HCT116 (cell line): ENCODE results near the gene PRAME. TPM values are rescaled to one million over a fixed set of nuclear protein-coding genes. Genes with fewer than 3 reads are reported as not detected.

Experiments
- ATAC-seq: fragments of 200-7000 bp; cut with Tn5 transposase; 2 replicates; pipeline ENCODE4 v1.9.1; 2020; ENCODE audit warnings: mild to moderate bottlenecking, moderate library complexity
- BruUV-seq: library from RNA; stranded (reverse); fragments of 400-500 nt; replicated peaks from 2 replicates; lab custom pipeline; 2021; lab: Mats Ljungman, UMichigan
- CTCF ChIA-PET: fragments of 300-600 bp; sonication (Branson Sonifier 250); formaldehyde crosslinking; loops from one replicate; lab custom pipeline; 2021; ENCODE audit warnings: antibody characterized with exemption; lab: Charles Lee
- POLR2A ChIA-PET: fragments of 300-600, 350-600 bp; sonication (Branson Sonifier 250); formaldehyde crosslinking; loops from one replicate; lab custom pipeline; 2021; ENCODE audit warnings: antibody characterized with exemption; lab: Charles Lee
- RAD21 ChIA-PET, 2 experiments: fragments of 300-600 bp; sonication (Branson Sonifier 250); formaldehyde crosslinking; loops; one replicate each; lab custom pipeline; 2023; ENCODE audit warnings: low total read pairs in 2 of 2; ENCODE audit not compliant: uncharacterized antibody in 2 of 2, unreplicated experiment in 2 of 2, low non-redundant PET in 1 of 2; lab: Charles Lee
- DNase-seq: peaks from one replicate; pipeline ENCODE4 v3.0.0-alpha.2; 2010; ENCODE audit warnings: low read depth, low spot score
- H2AFZ ChIP-seq: fragments of 200-600 bp; shearing (Covaris generic), sonication (generic); 2 replicates; pipeline ENCODE4 v1.6.1; 2017; ENCODE audit warnings: low read depth, mixed run types, mixed read lengths, antibody characterized with exemption, low read length; ENCODE audit not compliant: poor library complexity, severe bottlenecking
- H3K27ac ChIP-seq: 2 replicates; pipeline ENCODE4 v1.5.1; 2012; ENCODE audit warnings: low read depth, low read length
- H3K27me3 ChIP-seq: fragments of 200-600 bp; sonication (generic); 2 replicates; pipeline ENCODE4 v1.6.1; 2016; ENCODE audit warnings: mixed run types, low read length, mixed read lengths; ENCODE audit not compliant: insufficient read depth
- H3K36me3 ChIP-seq, 2 experiments: fragments of 200-500 bp in 1 of 2; fragments of 200-600 bp in 1 of 2; sonication (Bioruptor generic) in 1 of 2; sonication (generic) in 1 of 2; 2 replicates each; pipeline versions ENCODE4 v1.5.1 to v1.6.1; 2014 to 2016; ENCODE audit warnings: low read length in 2 of 2, inconsistent platforms in 1 of 2, mixed read lengths in 1 of 2, mixed run types in 1 of 2; ENCODE audit not compliant: insufficient read depth in 2 of 2, control insufficient read depth in 1 of 2
- H3K4me1 ChIP-seq, 2 experiments: fragments of 200-600 bp in 1 of 2; sonication (generic) in 1 of 2; 2 replicates each; pipeline versions ENCODE4 v1.5.1 to v1.6.1; 2012 to 2017; ENCODE audit warnings: low read length in 2 of 2, inconsistent platforms in 1 of 2, mild to moderate bottlenecking in 1 of 2, mixed read lengths in 1 of 2, mixed run types in 1 of 2, moderate library complexity in 1 of 2; ENCODE audit not compliant: insufficient read depth in 2 of 2, control insufficient read depth in 1 of 2
- H3K4me2 ChIP-seq: fragments of 200-600 bp; sonication (generic); 2 replicates; pipeline ENCODE4 v1.6.1; 2017; ENCODE audit warnings: mixed run types, low read length, mixed read lengths
- H3K4me3 ChIP-seq, 2 experiments: fragments of 200-600 bp in 1 of 2; sonication (generic) in 1 of 2; replicated peaks in 1 of 2; 2 replicates each; pipeline ENCODE4 v1.5.1; 2011 to 2016; ENCODE audit warnings: low read length in 2 of 2, control low read depth in 1 of 2, low read depth in 1 of 2, mild to moderate bottlenecking in 1 of 2, mixed read lengths in 1 of 2, mixed run types in 1 of 2
- H3K79me2 ChIP-seq: fragments of 200-600 bp; sonication (generic); 2 replicates; pipeline ENCODE4 v1.6.1; 2017; ENCODE audit warnings: mild to moderate bottlenecking, mixed run types, low read length, moderate library complexity, mixed read lengths; ENCODE audit not compliant: insufficient read depth
- H3K9ac ChIP-seq: fragments of 200-600 bp; sonication (generic); 2 replicates; pipeline ENCODE4 v1.6.1; 2016; ENCODE audit warnings: low read length, mixed read lengths
- H3K9me2 ChIP-seq: fragments of 200-600 bp; sonication (generic), shearing (Covaris generic); 2 replicates; pipeline ENCODE4 v1.6.1; 2017; ENCODE audit warnings: mixed run types, mild to moderate bottlenecking, moderate library complexity; ENCODE audit not compliant: insufficient read depth
- H3K9me3 ChIP-seq, 2 experiments: fragments of 200-500 bp in 1 of 2; fragments of 200-600 bp in 1 of 2; sonication (Bioruptor generic) in 1 of 2; sonication (generic) in 1 of 2; 2 replicates each; pipeline ENCODE4 v1.6.1; 2014 to 2017; ENCODE audit warnings: low read length in 2 of 2, mixed read lengths in 2 of 2, inconsistent platforms in 1 of 2, low read depth in 1 of 2, mild to moderate bottlenecking in 1 of 2, mixed run types in 1 of 2, moderate library complexity in 1 of 2; ENCODE audit not compliant: control insufficient read depth in 1 of 2, insufficient read depth in 1 of 2
- H4K20me1 ChIP-seq: fragments of 200-600 bp; sonication (generic), shearing (Covaris generic); 2 replicates; pipeline ENCODE4 v1.6.1; 2017; ENCODE audit warnings: mixed run types, mild to moderate bottlenecking, moderate library complexity; ENCODE audit not compliant: insufficient read depth
- CEBPB ChIP-seq: IDR thresholded peaks from 2 replicates; pipeline ENCODE4 v1.6.1; 2012; ENCODE audit warnings: low read depth
- CTCF ChIP-seq, 3 experiments: fragments of 200-600 bp in 1 of 3; sonication (generic) in 1 of 3; IDR thresholded peaks in 2 of 3; conservative IDR thresholded peaks in 1 of 3; 2 replicates each; pipeline ENCODE4 v1.5.1; 2012 to 2017; ENCODE audit warnings: low read depth in 2 of 3, low read length in 2 of 3, antibody characterized with exemption in 1 of 3, borderline replicate concordance in 1 of 3, control low read depth in 1 of 3, mild to moderate bottlenecking in 1 of 3, mixed read lengths in 1 of 3, mixed run types in 1 of 3, moderate library complexity in 1 of 3; ENCODE audit not compliant: insufficient read depth in 1 of 3
- EZH2phosphoT487 ChIP-seq: fragments of 200-600 bp; IDR thresholded peaks from 2 replicates; pipeline ENCODE4 v1.6.1; 2018; ENCODE audit warnings: antibody characterized with exemption, borderline replicate concordance
- POLR2AphosphoS5 ChIP-seq: IDR thresholded peaks from 2 replicates; pipeline ENCODE4 v1.6.1; 2011; ENCODE audit warnings: mild to moderate bottlenecking, low read depth, low read length, moderate library complexity
- RAD21 ChIP-seq: IDR thresholded peaks from 2 replicates; pipeline ENCODE4 v1.6.1; 2012; ENCODE audit warnings: low read depth, mild to moderate bottlenecking
- REST ChIP-seq: IDR thresholded peaks from 2 replicates; pipeline ENCODE4 v1.6.1; 2012; ENCODE audit warnings: low read depth
- SRF ChIP-seq: IDR thresholded peaks from 2 replicates; pipeline ENCODE4 v1.6.1; 2012; ENCODE audit warnings: low read depth
- TCF7L2 ChIP-seq: IDR thresholded peaks from 2 replicates; pipeline ENCODE4 v1.7.0; 2011; ENCODE audit warnings: borderline replicate concordance, inconsistent platforms; ENCODE audit not compliant: insufficient read depth, insufficient read length; ENCODE audit errors: extremely low read depth
- ZNF274 ChIP-seq: fragments of 200-500 bp; sonication (Bioruptor generic); IDR thresholded peaks from 2 replicates; pipeline ENCODE4 v1.6.1; 2014; ENCODE audit warnings: mild to moderate bottlenecking, low read depth, low read length, inconsistent platforms
- intact Hi-C: fragments of 100-400 bp; cut with micrococcal nuclease; formaldehyde crosslinking; loops from 2 replicates; pipeline ENCODE4 v1.10.0; 2022
- total RNA-seq: library from RNA; stranded (reverse); gene quantifications from one replicate; pipeline ENCODE4 v1.2.1, GENCODE V29; 2021; ENCODE audit not compliant: unreplicated experiment

The PRAME gene
- total RNA-seq, 1 experiment from 2014 or later: 28.4 TPM

DNA sequence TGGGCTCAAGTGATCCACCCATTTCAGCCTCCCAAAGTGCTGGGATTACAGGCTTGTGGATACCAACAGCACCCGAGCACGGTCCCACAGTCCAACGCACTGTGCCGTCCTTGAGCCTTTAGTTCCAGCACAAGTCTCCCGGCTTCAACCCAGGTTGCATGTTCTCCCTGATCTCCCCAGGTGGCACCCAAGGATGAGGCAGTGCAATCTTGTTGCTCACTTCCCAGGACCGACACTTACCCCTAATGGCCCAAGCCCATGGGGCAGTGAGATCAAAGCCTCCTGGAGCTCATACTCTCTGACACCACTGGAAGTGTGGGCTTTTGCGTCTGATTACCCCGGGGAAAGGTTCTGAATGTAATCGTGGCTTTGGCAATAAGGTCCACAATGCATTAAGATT lies 3.5 kb downstream of the PRAME start:
- Histone ChIP-seq H3K9me3 (no peaks in the 10 kb centered on the region), H3K4me2 (no peak overlapping the region), H3K4me3 (no peak overlapping the region), H2AFZ (no peak overlapping the region), H3K4me1 (peaks cover 0 to 11% of the 10 kb centered on the region in 2 experiments; a peak in 2 of 4 replicates), H3K27me3 (no peaks in the 10 kb centered on the region), H3K27ac (no peak overlapping the region), H3K9ac (no peak overlapping the region), H4K20me1 (no peaks in the 10 kb centered on the region), H3K9me2 (no peaks in the 10 kb centered on the region), H3K36me3 (0 out of 4 replicates have a peak, but pooled peaks cover 0 to 3% of the 10 kb centered on the region in 2 experiments), H3K79me2 (no peaks in the 10 kb centered on the region)
- ChIA-PET POLR2A (no interaction called here), RAD21 (no interaction called here), CTCF (interaction anchor here (0.9 kb wide), 1 partner anchor 21 kb away, joined by 4 read pairs; no protein-coding TSS in a partner anchor)
- ATAC-seq (no peak), DNase-seq (no peak)
- no TSS peak for BruUV-seq
- intact Hi-C loops: no loop called here
- no peak for TF ChIP-seq CTCF (IDR thresholded peaks at IDR 0.05 in 2 of 3, conservative IDR thresholded peaks at IDR 0.05 in 1 of 3; ENCODE audit: borderline replicate concordance in 1 of 3, insufficient read depth in 1 of 3, low read depth in 2 of 3, low read length in 2 of 3)
- no peak for TF ChIP-seq EZH2phosphoT487

DNA sequence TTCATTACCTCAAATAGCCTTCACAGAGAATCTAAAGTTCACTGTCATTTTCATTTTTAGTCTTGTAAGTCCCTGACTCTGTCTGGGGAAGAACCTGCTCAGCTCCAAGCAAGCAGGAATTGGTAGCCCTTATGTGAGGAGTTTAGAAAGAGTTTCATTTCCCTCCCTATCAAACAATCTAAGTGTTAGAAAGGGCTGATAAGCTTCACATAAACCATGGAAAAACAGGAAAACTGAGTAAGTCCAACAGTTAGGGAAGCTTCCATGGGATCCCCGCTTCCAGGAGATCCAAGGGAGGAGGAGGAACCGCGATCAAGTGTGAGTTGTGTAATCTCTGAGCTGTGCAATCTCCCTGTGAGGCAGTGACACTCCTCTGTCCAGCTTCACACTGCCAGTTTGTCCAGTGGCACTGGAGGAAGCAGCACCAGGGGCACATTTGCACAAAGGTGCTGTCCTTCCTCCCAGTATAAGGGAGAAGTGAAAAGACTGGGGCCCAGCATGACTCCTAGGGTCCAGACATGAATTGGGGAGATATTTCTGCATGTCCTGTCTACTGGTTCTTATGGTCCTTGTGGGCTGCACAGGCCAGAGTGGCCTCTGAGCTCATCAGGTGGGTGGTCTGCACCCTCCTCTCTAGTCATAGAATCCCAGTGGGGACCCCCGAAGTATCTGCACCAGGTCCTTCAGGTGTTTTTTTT lies 4.3 kb downstream of the PRAME start:
- no peak overlapping the region for H3K4me3 ChIP-seq
- H2AFZ ChIP-seq: no peak overlapping the region
- 0 out of 4 replicates have a peak, but pooled peaks cover 0 to 3% of the 10 kb centered on the region in 2 experiments for H3K36me3 ChIP-seq
- H3K9me2 ChIP-seq: no peaks in the 10 kb centered on the region
- CTCF ChIA-PET: interaction anchor here (0.6 to 1.2 kb wide), 3 partner anchors 22 to 75 kb away, joined by 3 to 4 read pairs (median 3); partner anchors contain the start of gene ZNF280B
- H3K27ac ChIP-seq: no peak overlapping the region
- intact Hi-C loops: no loop called here
- no peaks in the 10 kb centered on the region for H3K79me2 ChIP-seq
- no peaks in the 10 kb centered on the region for H3K9me3 ChIP-seq
- no peaks in the 10 kb centered on the region for H4K20me1 ChIP-seq
- no peak overlapping the region for H3K4me2 ChIP-seq
- POLR2A ChIA-PET: no interaction called here
- ATAC-seq (no peak), DNase-seq (no peak)
- H3K9ac ChIP-seq: no peak overlapping the region
- BruUV-seq: no TSS peak
- no peaks in the 10 kb centered on the region for H3K27me3 ChIP-seq
- peaks cover 0 to 11% of the 10 kb centered on the region in 2 experiments; a peak in 2 of 4 replicates for H3K4me1 ChIP-seq
- RAD21 ChIA-PET: no interaction called here
- no peak for TF ChIP-seq CEBPB
- TF ChIP-seq CTCF (IDR thresholded peaks at IDR 0.05 in 2 of 3, conservative IDR thresholded peaks at IDR 0.05 in 1 of 3; ENCODE audit: borderline replicate concordance in 1 of 3, insufficient read depth in 1 of 3, low read depth in 2 of 3, low read length in 2 of 3): no peak
- TF ChIP-seq TCF7L2: no peak
- TF ChIP-seq SRF: no peak
- TF ChIP-seq REST: no peak
- no peak for TF ChIP-seq POLR2AphosphoS5
- TF ChIP-seq RAD21: no peak
- no peak for TF ChIP-seq ZNF274
